Hematopoietic multipotent progenitor cell treated with erythropoietin and hydrocortisone succinate and interleukin-3 and kit ligand, for 8 days (in vitro differentiated cells): ENCODE results near the gene GINS1.
"Not testable (repeated sequence)": the region's sequence is repeated elsewhere in the genome, so short reads cannot be mapped to it uniquely, and the experiment has no call there.

Source experiments
- DNase-seq: peaks from one replicate; pipeline ENCODE4 v3.0.0-alpha.2; 2015

GINS1 gene

DNA sequence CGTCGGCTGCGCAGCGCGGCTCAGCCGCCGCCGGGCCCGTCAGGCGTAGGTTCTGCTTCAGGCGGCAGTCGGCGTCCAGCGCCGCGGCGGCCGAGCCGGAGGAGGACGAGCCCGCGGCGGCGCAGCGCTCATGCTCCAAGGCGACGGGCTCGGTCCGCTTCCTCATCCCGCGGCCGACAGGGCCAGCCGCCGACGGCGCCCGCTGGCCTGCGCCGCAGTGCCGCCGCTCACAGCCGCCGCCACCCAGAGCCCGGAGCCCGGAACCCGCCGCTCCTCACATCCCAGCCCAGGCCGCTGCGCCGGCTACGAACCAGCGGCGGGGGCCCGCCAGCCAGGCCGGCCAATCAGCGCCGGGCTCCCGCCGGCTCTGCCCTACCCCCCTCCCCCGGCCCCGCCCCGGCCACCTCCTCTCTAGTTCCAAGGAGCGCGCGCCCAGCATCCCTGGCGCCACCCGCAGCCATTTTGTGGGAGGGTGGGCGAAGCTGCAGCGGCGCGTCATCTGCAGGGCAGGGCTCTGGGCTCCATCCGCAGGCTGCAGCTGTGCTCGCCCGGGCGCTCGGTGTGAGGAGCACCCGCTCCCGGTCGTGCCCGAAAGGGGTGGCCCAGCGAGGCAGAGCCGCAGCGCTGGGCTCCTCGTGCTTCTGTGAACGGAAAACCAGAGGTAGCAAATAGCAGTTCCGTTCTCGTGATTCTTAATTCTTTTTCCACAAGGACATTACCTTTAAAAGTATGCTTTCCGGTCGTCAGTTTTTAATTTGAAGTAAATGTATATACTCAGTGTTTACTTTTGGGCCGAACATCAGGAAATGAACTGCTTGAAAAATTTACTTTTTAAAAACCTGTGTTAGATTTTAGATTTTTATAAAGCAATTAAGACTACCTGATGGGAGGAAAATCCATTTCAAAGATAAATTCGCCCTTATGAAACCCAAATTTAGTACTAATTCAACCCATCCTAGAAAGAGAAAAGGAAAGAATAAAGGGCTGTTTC is 16.6 kb upstream of the GINS1 start, which contains the start of gene ABHD12:
TSS of gene ABHD12 (minus strand) at position 298 of the 991 bp plus-strand sequence. CDS start at position 166, 132 bp downstream.
- DNase-seq: peak; percentile 95

DNA sequence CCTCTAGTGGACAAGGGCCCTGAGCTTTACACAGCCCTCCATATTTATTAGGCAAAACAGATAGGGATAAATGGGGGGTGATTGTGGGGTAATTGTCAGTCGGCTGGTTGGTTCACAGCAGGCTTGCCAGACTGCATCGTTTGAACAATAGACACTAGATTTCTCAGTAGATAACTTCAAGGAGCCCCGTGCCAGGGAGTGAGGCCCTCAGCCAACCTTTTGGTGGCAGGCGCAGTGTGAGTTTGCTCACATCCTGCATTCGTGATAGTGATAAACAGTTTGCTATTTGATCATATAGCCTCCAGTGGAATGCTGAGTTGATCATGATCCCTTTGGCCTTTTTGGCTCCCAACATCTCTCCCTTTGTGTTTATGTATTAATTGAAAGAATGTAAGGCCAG is 13.2 kb upstream of the GINS1 start:
- no peak for DNase-seq

DNA sequence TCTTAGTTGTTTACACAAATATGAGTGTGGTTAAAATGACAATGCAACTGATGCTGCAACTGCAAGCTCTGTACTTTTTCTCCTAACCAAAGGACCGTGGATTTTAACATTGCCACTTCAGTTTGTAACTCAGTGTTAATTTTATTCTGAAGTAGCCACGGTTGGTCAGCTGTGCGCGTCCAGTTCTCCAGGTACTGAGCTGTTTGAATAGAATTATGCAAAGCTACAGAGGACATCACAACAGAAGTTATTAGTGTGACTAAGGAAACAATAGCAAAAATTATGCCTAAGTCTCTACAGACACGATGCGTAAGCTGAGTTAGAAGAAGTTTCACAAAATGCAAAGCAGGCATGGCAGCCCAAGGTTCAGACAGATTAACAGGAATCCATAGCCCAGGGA is 12.5 kb upstream of the GINS1 start:
- no peak for DNase-seq

DNA sequence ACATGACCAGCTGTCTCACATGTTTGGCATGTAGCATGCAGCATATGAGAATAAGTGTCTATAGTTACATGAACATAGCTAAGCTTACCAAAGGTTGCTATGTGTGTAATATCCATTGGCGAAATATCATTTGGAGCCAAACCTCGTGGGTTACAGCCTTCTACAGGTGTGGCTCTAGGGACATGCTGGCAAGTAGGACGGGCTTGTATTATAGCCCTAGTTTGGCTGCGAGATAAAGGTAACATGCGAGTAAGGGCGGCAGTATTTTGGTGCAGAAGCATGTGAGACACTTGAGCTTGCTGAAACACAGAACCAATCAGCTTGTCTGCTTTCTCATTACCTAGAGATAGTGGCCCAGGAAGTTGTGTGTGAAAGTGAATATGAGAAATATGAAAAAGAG is 10.4 kb upstream of the GINS1 start:
- no peak for DNase-seq

DNA sequence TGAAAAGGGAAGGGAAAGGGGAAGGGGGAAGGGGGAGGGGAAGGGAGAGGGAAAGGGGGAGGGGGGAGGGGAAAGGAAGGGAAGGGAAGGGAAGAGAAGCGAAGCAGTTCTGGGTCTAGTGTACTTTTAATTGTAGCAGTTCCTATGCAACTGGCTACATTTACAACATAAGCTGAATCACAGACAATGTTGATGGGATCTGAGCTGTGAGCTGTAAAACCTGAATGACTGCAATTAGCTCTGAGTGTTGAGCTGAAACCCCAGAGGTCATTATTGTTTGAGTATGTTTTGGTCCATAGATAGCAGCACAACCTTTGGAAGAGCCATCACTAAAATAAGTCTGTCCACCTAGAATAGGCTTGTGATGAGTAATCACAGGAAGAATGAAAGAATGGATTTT is 9.7 kb upstream of the GINS1 start:
- no peak for DNase-seq

DNA sequence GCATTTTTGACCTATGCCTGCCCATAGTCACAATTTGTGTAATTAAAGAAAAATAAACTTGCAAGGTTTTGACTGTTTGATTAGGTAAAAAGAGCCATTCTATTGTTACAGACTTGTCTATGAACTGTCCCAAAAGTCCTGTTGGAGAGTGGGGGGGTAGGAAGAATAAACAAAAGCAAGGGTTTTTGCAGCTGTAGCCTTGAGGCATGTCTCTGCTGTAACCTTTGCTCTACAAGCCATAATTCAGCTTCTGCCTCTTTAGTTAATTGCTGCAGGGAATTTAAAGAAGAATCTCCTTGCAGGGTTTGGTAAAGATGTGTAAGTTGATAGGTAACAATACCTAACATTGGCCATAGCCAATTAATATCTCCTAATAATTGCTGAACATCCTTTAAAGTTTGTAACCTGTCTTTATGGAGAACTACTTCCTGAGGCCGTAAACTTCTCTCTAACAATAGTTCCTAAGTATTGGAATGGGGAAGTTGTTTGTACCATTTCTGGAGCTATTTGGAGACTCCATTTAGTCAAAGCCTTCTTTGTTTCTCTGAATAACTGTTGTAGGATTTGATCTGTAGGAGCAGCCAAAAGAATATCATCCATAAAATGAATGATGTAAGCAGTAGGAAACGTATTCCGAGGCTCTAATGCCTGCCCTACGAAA is 9.0 kb upstream of the GINS1 start:
- no peak for DNase-seq

DNA sequence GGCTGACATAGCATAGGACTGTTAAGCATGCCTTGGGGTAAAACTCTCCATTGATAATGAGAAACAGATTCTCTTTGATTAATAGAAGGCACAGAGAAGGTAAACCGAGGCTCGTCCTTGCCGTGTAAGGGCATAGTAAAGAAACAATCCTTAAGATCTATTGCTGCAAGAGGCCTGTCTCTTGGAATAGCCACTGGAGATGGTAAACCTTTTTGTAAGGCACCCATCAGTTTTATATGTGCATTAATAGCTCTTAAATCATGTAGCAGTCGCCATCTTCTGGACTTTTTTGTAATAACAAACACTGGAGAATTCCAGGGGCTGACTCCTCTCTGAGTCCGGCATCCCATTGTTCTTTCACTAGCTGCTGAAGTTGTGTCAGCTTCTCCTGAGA is 8.4 kb upstream of the GINS1 start:
- DNase-seq: peak; percentile 73

DNA sequence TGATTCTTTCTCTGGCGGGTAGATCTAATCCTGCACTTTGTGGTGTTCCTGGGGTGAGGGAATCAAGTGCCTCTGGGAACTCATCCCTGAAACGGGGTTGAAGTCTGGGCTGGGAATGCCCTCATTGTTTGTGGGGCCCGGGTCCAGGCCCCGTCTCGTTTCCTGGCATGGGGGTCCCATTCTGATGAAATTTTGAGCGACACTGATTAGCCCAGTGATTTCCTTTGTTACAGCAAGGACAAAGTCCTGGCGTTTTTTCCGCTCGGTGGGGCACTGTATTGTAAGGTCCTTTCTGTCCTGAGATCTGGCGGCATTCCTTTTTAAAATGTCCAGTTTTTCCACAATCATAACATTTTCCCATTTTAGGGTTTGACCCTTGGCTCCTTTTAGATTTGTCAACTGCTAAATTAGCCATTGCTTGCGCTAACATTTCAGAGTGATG is 7.2 kb upstream of the GINS1 start:
- not testable (repeated sequence) for DNase-seq

DNA sequence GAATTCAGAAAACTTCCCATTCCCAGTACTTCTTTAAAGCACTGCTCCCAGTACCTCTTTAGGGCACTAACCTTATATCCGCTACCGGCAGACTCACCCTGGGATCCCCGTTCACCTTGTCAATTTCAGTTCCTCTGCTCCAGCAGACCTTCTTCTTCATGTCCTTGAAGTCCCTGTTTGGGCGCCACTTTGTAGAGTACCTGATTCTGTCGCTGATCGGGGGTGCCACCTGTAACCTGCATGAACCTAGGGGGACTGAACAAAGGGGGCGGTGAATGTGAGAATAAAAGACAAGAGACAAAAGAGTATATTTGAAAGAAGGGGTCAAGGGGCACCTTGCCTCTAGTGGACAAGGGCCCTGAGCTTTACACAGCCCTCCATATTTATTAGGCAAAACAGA is 4.9 kb upstream of the GINS1 start:
- DNase-seq: no peak

DNA sequence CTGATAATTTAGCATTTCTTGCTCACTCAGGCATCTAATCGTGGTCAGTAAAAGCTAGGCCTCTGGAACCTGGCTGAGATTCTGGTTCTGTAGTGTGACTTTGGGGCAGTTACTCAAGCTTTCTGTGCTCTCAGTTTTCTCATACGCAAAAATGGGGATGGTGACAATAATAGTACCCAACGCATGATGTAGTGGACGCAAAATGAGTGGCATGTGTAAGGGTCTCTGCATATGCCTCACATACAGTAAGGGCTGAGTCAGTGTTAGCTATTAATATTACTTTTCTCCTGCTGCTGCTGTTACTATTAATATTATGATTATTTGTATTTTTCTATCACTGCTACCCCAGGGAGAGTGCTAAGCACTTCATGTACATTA is 686 bp downstream of the GINS1 start:
- DNase-seq: peak; percentile 15

DNA sequence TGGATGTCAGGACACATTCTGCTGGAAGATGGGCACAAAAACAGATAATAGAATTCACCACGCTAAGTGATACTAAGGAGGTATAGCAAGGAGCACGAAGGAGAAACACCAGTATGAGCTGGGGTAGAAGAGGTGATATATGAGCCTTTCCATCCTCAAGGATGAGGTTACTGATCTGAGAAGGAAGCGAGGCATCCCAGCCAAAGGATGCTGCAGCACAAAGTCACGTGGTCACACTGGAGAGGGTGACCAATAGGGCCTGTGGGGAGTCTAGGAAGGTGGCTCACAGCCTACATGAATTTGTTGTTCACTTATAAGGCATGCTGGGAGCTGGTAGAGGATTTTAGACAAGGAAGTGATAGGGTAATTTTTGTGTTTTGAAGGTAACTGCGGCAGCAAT is 1.4 kb downstream of the GINS1 start:
- no peak for DNase-seq

DNA sequence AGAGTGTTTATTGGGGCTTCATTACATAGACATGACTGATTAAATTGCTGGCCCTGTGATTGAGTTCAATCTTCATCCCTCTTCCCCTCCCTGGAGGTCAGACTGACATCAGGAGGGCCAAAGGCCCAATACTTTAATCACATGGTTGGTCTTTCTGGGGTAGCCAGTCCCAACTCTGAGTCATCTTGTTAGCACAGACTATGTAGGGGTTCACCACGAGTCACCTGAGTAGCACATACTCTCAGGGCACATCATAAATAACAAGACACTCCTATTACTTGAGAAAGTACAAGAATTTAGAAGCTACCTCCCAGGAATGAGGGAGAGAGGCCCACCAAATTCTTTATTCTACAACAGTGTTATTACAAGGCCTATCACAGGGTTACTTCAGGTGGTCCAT is 11.3 kb downstream of the GINS1 start:
- no peak for DNase-seq

DNA sequence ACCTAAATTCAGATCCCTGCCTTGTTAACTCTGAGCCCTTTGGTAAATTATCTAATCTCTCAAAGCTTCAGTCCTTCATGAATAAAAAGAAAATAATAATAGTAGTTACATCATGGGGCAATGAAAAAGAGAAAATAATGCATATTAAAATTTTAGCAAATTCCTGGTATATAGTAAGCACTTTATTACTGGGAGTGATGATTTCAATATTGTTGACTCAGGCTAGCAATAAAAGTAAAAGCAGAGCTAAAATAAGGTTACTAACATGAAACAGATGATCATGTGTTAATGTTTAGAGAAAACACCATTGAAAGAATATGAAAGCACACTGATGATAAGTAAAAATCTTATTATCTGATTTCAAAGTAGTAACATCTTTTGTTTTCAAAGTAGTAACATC is 13.6 kb downstream of the GINS1 start:
- no peak for DNase-seq

DNA sequence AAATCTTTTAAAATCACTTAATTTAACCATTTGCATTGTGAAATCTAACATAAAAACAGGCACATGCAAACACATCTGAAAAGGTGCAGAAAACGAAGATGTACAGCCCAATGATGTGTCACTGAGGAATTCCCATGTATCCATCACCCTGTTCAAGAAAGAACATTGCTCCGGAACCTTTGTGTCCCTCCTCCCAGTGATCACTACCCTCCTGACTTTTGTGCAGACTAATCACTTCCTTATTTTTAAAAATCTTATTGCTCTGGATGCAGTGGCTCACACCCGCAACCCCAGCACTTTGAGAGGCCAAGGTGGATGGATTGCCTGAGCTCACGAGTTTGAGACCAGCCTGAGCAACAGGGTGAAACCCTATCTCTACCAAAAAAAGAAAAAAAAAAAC is 14.6 kb downstream of the GINS1 start:
- no peak for DNase-seq

DNA sequence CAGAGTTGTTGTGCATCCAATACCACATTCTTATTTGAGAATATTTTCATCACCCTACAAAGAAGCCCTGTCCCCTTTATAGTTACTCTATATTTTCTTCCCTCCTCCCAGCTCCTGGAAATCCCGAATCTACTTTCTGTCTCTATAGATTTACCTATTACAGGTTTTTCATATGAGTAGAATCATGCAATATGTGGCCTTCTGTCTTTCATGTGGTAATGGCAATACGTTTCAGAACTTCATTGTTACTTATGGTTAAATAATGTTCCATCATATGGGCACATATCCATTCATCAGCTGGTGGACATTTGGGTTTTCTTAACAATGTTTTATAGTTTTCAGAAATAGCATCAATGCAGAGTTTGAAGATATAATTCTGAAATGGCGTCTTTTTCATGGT is 17.1 kb downstream of the GINS1 start:
- DNase-seq: no peak

DNA sequence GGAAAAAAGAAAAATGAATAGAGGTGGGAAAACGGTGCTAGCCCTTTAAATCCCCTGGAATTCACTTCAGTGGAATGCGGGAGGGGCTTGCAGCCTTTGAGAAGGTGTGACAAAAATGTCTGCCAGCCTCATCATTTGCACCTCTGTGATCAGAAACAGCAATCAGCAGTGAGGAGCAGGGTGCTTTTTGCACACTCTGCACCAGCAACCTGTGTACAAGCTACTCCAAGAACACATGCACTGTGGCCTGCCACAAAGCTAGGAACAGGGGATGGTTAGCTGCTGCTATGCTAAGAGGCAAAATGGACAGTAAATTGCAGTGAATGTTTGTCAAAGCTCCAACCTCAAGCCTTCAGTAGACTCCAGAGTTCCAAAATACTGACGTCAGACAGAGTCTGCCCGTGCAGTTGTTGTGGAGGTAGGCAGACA is 29.7 kb downstream of the GINS1 start:
- DNase-seq: no peak

DNA sequence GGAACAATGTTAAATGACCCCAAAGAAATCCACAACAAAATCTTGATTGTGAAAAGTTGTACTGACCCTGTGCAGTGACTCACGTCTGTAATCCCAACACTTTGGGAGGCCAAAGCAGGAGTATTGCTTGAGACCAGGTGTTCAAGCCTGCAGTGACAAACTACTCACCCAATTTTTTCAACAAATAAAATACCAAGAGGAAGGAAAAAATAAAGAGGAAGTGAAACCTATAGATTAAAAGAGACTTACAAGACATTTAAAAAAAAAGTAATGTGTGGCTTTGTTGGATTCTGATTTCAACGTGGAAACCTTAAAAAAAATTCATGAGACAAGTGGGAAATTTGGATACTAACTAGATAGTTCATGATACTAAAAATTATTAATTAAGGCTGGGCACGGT is 31.9 kb downstream of the GINS1 start:
- DNase-seq: no peak

DNA sequence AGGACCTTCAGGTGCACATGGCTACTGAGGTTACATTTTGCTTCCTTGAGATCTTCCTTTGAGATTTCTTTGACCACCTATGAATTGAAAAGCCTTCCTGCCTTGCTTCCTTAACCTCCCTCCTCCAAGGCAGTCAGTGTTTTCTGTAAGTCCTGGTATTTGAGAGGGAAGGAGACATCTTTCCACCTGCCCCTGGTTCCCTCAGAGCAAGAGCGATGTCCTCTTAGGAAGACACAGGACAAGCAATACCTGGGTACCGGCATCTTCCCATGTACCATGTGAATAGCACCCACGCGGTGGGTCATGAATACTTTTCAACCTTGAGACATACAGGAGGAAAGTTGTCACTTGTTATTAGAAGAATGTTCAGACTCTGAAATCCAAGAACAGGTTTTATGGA is 37.1 kb downstream of the GINS1 start:
- no peak for DNase-seq

DNA sequence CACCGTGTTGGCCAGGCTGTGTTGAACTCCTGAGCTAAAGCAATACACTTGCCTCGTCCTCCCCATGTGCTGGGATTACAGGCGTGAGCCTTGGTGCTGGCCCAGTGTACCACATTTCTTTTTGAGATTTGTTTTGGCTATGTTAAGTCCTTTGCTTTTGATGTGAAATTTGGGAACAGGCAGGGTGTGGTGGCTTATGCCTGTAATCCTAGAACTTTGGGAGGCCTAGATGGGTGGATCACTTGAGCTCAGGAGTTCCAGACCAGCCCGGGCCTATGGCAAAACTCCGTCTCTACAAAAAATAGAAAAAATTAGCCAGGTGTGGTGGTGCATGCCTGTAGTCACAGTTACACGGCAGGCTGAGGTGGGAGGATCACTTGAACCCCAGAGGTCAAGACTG is 40.2 kb downstream of the GINS1 start:
- DNase-seq: no peak

DNA sequence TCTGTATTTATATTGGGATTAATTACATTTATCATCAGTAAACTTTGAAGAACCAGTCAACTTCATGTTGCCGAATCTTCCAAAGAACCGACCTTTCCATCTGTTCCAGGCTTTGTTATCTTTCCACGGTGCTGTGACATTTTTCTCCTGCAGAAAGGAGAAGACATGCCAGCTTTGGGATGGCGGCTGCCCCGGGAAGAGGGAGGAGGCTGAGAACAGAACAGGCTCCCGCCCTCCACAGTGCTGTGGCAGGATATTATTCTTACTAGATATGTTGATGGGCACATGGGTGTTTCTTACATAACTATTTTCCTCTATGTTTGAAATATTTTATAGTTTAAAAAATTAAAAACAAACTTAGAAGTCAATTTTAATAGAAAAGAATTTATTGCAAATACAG is 44.9 kb downstream of the GINS1 start:
- no peak for DNase-seq

DNA sequence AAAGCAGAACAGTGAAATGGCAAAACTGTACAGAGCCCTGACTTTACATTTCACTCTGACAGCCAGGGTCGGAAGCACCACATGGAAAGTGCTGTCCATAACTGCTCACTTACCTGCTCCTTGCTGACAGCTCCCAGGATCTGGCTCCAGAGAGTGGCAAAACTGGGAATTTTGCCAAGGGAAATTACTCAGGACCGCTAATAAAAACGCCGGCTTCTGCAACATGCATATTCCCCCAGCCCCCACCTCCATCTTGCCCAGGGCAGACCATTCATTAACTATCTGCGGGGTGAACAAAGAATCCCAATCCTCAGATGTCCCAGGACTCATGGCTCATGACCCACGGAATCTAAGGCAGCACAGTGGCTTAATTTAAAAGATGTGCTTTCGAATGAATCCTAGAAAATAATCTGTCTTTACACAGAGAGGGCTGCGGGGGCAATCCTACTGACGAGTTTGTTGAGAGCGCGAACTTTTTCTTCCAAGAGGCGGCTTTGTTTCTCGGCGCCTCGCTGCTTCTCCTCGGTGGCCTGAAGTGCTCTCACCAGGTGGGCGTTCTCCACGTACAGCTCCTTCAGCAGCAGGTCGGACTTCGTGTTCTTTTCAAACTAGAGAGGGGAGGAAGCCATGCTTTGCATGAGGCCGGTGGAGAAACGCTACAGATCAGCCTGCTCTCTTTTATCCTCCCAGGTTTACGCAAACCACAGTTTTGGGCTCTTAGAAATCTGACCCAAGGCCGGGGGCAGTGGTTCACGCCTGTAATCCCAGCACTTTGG is 45.8 kb downstream of the GINS1 start:
- DNase-seq: no peak

DNA sequence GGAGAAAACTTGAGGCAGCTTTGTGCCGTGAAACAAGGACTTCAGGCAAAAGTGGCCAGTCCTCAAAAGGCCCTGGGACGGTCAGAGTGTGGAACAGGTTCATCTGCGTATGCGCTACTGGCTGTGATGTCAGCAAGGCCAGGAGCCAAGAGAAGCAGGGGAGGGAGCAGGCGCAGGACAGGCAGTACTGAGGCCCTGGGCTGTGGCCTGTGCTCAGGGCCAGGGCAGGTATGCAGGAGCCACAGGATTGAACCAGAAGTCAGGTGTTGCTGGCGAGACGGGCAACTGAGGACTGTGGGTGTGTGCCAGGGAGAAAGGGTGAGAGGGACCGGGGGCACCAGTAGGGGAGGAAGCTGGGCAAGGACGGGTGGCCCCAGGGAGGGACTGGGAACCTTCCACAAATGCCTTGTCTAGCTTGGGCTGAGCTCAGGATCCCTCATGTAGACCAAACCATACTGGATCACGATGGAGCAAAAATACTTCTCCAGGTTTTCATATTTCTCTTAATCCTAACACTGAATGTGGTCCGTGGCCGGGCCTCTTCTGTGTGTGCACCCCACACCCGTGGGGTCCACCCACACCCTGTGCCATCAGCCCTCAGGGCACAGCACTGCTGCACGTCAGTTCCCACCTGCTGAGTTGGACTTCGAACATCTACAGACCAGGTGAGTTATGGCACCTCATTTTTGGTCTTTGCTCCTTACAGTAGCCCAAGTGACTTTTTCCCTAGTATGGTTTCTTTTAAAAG is 46.9 kb downstream of the GINS1 start:
- DNase-seq: no peak
